Breast epithelium (tissue), 3 donors: ENCODE measurements around the gene SIN3A.

Experiments used
- POLR2A ChIP-seq: fragments of 450-650 bp; IDR thresholded peaks from one replicate; pipeline ENCODE4 v1.6.1; 2016; ENCODE audit warnings: antibody characterized with exemption, mild to moderate bottlenecking, moderate library complexity
- TF ChIP-seq, protein P1 (sequence below), 3 donors: fragments of 450-650 bp; IDR thresholded peaks; one replicate each; pipeline ENCODE4 v1.5.1; 2016 to 2017; ENCODE audit warnings: antibody characterized with exemption in 3 of 3, mild to moderate bottlenecking in 3 of 3, moderate library complexity in 3 of 3

DNA sequence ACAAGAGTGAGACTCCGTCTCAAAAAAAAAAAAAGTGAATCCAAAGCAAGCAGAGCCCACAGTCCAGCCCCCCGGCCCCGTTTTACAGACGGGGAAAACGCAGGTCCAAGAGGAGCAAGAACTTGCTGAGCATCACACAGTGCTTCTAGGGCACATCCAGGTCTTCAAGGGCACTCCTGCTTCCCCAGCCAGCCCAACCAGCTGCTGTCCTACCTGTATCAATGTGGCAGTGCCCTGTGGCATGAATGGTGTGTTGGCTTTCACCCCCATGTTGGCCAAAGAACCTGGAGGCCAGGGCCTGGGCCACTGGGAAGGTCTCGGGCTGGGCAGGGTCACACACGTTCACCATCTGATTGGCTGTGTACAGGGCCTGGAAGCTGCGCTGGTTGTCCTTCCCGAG, 87.7 kb downstream of the SIN3A start:
- TF ChIP-seq, protein P1, sequence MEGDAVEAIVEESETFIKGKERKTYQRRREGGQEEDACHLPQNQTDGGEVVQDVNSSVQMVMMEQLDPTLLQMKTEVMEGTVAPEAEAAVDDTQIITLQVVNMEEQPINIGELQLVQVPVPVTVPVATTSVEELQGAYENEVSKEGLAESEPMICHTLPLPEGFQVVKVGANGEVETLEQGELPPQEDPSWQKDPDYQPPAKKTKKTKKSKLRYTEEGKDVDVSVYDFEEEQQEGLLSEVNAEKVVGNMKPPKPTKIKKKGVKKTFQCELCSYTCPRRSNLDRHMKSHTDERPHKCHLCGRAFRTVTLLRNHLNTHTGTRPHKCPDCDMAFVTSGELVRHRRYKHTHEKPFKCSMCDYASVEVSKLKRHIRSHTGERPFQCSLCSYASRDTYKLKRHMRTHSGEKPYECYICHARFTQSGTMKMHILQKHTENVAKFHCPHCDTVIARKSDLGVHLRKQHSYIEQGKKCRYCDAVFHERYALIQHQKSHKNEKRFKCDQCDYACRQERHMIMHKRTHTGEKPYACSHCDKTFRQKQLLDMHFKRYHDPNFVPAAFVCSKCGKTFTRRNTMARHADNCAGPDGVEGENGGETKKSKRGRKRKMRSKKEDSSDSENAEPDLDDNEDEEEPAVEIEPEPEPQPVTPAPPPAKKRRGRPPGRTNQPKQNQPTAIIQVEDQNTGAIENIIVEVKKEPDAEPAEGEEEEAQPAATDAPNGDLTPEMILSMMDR (IDR thresholded peaks at IDR 0.05): no peak
- TF ChIP-seq POLR2A: no peak
